DMS153 treated with DMSO at 0.1 percent for 48 hours (cell line): ENCODE data around the gene CFAP68.
A peak's percentile ranks its signal among the peaks of the same experiment; 100 is the strongest.
"Not testable (repeated sequence)": the region's sequence is repeated elsewhere in the genome, so short reads cannot be mapped to it uniquely, and the experiment has no call there.

Experiments used
- DNase-seq: peaks from one replicate; lab custom pipeline; 2025; ENCODE audit not compliant: unreplicated experiment; lab: John Stamatoyannopoulos, UW

Gene CFAP68

DNA sequence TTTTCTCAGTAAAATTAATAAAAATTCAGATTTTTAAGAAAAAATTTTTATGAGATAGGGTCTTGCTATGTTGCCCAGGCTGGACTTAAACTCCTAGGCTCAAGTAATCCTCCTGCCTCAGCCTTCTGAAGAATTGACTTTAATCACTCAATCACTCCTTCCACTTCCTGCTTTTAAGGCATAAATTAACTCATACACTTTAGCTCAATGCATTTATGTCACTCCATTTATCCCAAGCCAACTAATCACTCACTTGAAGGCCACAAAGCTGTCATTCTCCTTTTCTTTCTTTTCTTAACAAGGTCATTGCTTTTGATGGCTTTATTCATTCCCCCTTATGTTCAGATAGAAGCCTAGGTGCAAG is 8.8 kb upstream of the CFAP68 start:
- peak; percentile 46 for DNase-seq

GRCh38 chr11:111870886-111871692 is 8.3 kb upstream of the CFAP68 start, which contains the start of gene ALG9:
Gene ALG9, minus strand, starts transcription at chr11:111871581. Its CDS starts 99 bp downstream, at chr11:111871482.
- peak; percentile 46 for DNase-seq

GRCh38 chr11:111871693-111872161 is 7.6 kb upstream of the CFAP68 start:
- DNase-seq: no peak

DNA sequence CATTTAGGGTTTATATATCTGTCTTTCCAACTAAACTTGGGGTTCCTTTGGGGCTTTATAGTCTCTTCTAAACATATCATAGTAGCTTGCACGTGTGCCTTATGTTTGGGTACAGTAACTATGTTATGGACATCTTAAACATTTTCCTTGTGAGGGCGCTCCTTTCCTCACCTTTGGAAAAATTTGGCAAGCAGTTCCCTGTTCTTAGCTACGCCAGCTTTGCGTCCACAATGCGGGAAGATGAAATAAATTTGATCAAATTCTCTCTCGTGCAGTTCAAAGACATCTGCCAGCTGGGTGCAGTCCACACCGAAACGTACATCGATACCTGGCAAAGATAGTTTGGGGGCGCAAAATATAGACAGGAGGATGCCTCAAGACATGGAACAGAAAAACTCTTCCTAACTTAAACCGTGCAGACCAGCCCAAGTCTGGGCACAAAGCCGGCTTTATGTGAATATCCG is 924 bp upstream of the CFAP68 start:
- DNase-seq: no peak

DNA sequence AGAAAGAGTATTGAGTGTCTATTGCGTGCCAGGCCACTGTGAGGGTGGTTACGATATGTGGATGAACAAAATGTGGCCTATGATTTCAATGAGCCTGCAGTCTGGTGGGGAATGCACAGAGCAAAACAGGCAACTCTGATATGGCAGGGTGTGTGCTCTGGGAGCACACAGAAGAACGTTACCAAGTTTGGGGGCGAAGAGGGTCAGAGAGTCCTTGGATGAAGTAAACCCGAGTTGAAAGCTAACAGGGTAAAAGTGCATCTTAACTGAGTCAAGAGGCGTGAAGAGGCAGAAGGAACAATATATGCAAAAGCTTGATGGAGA is 258 bp downstream of the CFAP68 start:
- DNase-seq: no peak

DNA sequence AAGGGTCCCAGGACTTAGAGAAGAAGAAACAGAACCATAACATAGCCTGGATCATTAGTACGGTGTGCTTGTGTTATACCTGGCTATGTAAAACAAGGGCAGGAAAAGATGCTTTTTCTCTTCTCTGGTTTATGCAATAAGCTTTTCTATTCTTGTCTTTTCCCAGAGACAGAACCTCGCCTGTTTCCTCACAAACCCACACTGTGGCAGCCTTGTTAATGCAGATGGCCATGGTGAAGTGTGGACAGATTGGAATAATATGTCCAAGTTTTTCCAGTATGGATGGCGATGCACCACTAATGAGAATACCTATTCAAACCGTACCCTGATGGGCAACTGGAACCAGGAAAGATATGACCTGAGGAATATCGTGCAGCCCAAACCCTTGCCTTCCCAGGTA is 2.9 kb downstream of the CFAP68 start:
- no peak for DNase-seq

- not testable (repeated sequence) for DNase-seq
Measured at GRCh38 chr11:111885053-111885452, 5.7 kb downstream of the CFAP68 start.

DNA sequence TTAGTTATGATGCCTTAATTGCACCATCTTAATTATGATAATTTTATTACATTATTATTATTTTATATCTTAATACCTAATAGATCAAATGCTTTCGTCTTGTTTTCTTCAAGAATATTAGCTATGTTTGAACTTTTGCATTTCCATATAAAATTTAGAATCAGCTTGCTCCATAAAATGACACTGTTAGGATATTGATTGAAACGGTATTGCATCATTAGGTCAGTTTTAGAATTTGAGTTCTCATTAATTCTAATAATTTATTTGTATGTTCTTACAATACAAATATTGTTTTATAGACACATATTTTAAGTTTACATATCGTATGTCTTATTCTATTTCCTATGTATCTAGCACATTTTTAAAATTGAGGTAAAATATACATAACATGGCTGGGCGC is 6.7 kb downstream of the CFAP68 start:
- DNase-seq: no peak

DNA sequence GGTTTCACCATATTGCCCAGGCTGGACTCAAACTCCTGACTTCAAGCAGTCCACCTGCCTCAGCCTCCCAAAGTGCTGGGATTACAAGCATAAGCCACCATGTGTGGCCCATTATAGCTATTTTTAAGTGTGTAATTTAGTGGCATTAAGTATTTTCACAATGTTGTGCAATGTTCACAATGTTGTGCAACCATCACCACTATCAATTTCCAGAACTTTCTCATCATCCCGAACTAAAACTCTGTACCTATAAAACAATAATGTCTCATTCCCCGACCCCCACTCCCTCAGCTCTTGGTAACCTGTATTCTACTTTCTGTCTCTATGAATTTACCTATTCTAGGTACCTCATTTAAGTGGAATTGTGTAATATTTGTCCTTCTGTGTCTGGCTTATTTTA is 7.5 kb downstream of the CFAP68 start:
- no peak for DNase-seq

DNA sequence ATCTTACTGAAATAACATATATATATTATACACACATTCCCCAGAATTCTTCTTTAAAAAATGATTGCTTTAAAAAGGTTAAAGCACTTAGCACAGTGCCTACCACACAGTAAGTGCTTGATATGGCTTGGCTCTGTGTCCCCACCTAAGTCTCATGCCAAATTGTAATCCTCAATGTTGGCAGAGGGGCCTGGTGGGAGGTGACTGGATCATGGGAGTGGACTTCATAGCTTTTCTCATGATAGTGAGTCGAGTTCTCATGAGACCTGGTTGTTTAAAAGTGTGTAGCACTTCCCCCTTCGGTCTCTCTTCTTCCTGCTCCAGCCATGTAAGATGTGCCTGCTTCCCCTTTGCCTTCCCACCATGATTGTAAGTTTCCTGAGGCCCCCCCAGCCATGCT is 26.1 kb downstream of the CFAP68 start:
- DNase-seq: no peak

- DNase-seq: no peak
Measured at GRCh38 chr11:111906680-111907079, 27.3 kb downstream of the CFAP68 start.

DNA sequence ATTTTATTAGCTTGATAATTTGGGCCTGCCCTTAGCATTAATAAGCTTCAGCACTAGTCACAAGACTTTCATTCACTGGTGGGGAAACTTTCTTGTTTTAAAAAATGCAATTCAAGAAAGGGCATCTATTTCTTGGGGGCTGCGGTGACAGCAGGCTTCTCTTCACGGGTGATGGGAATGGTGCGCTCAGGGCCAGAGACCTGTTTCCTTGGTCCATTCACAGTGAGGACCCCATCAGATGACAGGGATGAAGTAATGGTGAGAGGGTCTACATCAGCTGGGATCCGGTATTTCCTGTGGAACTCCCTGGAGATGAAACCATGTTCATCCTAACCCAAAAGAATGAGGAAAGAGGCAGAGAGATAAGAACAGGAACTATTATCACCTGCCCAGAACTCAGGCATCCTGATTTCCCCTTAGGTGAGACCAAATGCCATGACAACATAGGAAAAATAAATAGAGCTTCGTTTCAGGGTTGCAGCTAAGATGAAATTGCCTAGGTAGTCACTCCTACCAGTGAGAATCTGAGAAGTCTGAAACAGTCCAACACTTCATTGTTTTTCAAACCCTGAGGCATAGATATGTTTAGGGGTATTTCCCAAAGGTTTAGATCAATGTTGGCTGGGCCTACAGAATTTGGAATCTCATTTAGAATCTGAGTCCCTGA is 29.4 kb downstream of the CFAP68 start:
- DNase-seq: no peak

DNA sequence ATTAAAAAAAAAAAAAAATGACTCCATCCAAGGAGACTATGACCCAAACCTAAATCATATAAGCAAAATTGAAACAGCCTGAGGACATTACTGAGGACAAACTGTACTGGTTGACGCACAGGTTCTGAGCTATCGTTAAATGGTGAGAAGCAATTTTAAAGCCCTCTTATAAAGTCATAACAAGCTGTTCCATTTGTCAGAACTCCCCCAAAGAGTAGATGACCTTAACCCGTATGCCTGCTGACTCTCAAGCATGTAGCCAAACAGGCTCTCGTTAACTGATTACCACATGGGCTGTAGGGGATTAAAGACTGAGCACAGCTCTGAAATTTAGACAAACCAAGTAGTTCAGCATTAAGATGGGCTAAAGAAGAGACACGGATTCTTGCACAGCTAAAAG is 30.0 kb downstream of the CFAP68 start:
- no peak for DNase-seq

- peak; percentile 10 for DNase-seq
Measured at GRCh38 chr11:111910676-111911562, 31.6 kb downstream of the CFAP68 start.

DNA sequence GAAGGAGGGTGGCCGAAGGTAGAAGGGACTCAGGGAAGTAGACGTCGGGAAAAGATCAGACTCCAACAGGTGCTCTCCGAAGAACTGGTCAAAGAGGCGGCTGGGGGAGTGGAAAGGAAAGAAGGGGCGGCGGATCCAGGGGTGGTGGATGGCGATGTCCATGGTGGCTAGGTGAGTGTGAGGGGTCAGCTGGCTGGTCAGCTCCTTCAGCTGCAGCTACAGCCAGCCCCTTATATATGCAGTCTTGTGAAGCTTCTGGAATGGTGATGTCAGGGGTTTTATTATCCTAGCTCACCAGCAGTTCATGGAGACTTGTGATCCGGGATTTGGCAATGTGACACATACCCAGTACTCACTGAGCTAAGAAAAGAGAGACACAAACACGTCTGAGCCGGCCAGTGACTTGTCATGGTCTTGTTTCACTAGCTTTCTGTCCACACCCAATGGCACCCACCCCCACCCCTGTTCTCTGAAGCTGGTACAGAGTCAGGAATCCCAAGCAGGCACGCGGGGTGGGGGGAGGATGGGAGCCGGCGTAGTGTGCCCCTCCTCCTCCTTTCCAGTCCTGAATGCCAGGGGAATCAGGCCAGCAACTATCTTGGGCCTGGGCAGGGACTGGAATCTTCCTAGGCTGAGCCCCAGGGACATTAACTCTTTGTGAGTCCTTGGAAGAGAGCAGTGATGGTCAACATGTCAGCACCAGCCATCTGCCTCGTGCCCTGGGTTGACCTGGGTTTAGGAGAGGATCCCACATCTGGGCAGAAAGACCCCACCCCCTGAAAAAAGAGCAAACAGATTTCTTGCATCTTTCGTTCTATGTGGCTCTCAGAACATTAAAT is 32.4 kb downstream of the CFAP68 start, which contains the start of gene CRYAB:
CRYAB (minus strand) TSS at position 208 of the 839 bp plus-strand sequence; CDS start at position 162, 46 bp downstream.
- DNase-seq: no peak

DNA sequence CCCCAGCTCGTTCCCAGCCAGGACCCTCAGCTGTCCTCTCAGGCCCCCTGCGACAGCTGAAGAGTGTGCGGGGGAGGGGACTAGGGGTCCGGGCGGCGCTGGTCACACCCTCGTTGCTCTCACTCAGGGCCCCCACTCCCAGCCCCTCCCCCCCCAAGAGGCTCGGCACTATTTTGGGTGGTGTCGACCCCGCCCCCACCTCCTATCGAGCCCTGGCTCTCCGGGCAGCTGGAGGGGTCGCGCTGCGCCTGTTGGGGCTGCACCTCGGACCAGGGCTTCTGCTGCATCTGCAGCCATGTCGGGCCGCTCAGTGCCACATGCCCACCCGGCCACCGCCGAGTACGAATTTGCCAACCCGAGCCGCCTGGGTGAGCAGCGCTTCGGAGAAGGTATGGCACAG is 33.2 kb downstream of the CFAP68 start, which contains the start of gene HSPB2:
HSPB2 (plus strand) TSS at position 200 of the 400 bp plus-strand sequence; CDS start at position 296, 96 bp downstream.
- DNase-seq: no peak

DNA sequence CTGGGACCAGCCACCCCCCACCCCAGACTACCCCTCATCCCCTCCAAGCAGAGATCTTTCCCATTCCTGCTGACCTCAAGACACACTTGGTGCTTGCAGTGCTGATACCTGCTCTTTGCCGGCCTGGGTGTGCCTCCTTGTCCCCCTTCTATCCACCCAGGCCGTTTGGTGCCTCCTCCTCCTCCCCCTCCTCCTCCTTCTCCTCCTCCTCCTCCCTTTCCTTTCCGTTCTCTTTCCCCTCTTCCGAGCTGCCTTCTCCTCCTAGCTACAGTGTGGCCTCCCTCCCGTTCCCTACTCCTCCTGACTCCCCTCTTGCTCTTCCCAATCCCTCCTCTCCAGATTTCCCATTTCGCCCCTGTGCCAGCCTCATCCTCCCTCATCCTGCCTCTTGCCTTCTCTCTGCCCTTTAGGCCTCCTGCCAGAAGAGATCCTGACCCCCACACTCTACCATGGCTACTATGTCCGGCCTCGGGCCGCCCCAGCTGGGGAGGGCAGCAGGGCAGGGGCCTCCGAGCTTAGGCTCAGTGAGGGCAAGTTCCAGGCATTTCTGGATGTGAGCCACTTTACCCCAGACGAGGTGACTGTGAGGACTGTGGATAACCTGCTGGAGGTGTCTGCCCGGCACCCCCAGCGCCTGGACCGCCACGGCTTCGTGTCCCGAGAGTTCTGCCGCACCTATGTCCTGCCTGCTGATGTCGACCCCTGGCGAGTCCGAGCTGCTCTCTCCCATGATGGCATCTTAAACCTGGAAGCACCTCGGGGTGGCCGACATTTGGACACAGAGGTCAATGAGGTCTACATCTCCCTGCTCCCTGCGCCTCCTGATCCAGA is 33.9 kb downstream of the CFAP68 start:
- DNase-seq: no peak

- peak; percentile 53 for DNase-seq
Measured at GRCh38 chr11:111913997-111914396, 34.7 kb downstream of the CFAP68 start.

DNA sequence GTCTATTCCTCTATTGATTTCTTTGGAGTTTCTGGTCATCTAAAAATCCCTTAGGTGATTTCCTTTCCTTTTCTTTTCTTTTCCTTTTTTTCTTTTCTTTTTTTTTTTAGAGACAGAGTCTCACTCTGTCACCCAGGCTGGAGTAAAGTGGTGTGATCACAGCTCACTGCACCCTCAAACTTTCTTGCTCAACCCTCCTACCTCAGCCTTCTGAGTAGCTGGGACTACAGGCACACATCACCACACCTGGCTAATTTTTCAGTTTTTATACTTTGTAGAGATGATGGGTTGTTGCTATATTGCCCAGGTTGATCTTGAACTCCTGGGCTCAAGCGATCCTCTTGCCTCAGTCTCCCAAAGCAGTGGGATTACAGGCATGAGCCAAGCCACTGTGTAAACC is 37.4 kb downstream of the CFAP68 start:
- no peak for DNase-seq
